Measurements from ENCODE around the gene U2AF1L4.

DNA sequence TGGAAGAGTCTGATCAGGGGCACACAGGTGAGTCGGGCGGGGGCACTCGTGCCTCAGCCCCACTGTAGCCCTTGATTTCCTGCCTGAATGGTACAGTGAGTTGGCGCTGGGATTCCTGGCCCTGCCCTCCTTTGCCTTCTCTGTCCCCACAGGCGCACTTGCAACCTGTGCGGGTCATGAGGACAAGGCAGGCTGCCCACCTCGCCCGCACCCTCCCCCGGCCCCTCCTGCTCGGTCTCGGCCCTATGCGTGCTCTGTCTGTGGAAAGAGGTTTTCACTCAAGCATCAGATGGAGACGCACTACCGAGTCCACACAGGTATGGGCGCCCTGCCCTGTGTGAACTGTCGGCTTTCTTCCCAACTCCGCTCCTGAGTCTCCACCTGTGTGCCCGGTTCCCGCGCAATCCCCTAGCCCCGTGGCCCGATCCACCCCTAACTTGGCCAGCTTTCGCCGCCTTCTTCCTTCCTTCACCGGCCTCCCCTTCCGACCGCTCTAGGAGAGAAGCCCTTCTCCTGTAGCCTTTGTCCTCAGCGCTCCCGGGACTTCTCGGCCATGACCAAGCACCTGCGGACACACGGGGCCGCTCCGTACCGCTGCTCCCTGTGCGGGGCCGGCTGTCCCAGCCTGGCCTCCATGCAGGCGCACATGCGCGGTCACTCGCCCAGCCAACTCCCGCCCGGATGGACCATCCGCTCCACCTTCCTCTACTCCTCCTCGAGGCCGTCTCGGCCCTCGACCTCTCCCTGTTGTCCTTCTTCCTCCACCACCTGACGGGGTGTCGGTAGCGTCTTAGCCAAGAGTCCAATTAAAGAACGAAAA, 29.0 kb downstream of the U2AF1L4 start:
- peak in 1 of 2 donors; percentile 34 for TF ChIP-seq POLR2A (IDR thresholded peaks at IDR 0.05)
- TF ChIP-seq, protein P1, sequence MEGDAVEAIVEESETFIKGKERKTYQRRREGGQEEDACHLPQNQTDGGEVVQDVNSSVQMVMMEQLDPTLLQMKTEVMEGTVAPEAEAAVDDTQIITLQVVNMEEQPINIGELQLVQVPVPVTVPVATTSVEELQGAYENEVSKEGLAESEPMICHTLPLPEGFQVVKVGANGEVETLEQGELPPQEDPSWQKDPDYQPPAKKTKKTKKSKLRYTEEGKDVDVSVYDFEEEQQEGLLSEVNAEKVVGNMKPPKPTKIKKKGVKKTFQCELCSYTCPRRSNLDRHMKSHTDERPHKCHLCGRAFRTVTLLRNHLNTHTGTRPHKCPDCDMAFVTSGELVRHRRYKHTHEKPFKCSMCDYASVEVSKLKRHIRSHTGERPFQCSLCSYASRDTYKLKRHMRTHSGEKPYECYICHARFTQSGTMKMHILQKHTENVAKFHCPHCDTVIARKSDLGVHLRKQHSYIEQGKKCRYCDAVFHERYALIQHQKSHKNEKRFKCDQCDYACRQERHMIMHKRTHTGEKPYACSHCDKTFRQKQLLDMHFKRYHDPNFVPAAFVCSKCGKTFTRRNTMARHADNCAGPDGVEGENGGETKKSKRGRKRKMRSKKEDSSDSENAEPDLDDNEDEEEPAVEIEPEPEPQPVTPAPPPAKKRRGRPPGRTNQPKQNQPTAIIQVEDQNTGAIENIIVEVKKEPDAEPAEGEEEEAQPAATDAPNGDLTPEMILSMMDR (IDR thresholded peaks at IDR 0.05 in 4 of 5, conservative IDR thresholded peaks at IDR 0.05 in 1 of 5) = no peak
